HG03342 (cell line): ENCODE measurements around the gene ADCK1.
"Not testable (repeated sequence)": the region's sequence is repeated elsewhere in the genome, so short reads cannot be mapped to it uniquely, and the experiment has no call there.

ENCODE experiments used
- ATAC-seq: cut with Tn5 transposase; IDR thresholded peaks from one replicate; pipeline ENCODE4 v1.9.1; 2021; ENCODE audit warnings: mild to moderate bottlenecking, moderate library complexity; ENCODE audit not compliant: unreplicated experiment

Gene ADCK1

DNA sequence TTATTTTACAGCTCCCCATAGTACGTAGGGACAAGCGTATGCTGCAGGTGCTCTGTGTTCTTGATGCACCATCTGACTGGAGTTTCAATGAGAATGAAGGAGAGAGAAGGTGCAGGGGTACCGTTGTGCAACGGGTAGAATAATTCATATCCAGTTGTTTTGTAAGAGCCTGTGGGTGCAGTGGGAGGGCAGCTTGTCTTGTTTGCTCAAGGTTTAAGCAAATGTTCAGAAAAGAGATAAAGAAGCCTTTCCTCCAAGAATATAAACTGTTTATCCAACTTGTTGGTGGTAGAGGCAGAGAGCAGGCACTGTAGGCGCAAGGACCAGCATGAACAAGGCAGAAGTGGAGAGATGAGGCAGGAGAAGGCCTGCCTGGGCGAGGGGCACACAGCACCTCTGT is 64.2 kb downstream of the ADCK1 start:
- no peak for ATAC-seq

DNA sequence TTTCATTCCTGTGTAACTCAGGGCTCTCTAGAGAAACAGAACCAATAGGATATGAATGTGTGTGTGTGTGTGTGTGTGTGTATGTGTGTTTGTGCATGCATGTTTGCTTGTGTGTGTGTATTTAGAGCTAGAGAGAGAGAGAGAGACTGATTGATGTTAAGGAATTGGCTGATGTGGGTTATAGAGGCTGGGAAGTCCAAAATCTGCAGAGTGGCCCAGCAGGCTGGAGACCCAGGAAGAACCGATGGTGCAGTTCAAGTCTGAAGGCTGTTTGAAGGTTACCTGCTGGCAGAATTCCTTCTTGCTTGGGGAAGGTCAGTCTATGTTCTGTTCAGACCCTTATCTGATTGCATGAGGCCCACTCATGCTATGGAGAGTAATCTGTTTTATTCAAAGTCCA is 64.7 kb downstream of the ADCK1 start:
- ATAC-seq, result no peak

- no peak for ATAC-seq
Measured at GRCh38 chr14:77865455-77865854, 65.5 kb downstream of the ADCK1 start.

DNA sequence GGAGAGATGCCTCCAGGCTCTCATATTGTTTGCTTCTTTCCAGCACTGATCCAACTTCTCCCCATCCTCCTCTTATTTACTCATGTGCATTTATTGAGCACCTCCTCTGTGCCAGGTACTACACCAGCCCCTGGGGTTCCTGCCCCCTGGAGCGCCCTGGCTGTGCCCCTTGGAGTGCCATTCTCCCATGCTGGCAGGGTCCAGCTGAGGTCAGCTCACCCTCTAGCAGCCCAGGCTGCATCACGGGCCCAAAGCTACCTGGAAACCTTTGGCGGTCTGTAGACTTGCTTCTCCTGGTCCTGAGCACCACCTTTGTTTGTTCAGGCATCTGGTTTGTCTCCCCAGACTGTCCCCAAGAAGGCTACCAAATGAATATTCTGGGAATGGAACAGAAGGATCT is 67.0 kb downstream of the ADCK1 start:
- ATAC-seq, result no peak

DNA sequence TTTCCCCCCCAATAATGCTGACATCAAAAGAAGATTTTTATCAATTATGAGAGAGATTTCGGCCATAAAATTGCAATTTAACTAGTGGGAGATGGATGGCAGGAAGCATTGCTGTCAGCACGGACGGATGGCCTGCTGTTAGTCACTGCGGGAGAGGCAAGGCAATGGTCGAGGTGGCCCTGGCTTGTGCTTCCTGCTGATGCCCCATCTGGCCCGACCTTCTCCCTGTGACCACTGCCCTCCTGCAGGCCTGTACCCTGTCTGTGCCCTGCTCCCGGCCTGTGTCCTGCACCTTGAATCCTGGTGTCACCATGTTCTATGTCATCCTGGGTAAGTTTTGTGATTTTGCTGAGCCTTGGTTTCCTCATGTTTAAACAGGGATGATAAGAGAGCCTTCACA is 67.6 kb downstream of the ADCK1 start:
- no peak for ATAC-seq

- no peak for ATAC-seq
Measured at GRCh38 chr14:77868552-77869285, 68.8 kb downstream of the ADCK1 start.

DNA sequence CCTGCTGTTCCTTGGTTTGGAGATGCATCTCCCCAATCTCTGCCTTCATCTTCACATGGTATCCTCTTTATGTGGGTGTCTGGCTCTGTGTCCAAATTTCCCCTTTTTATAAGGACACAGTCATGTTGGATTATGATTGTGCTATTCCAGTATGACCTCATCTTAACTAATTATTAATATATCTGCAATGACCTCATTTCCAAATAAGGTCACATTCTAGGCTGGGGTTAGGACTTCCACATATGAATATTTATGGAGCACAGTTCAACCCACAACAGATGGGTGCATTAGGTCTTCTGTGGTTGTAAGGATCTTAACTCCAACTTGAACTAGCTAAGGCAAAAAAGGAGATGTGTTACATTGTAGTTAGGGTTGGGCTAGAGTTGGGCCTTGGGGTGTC is 69.4 kb downstream of the ADCK1 start:
- no peak for ATAC-seq

DNA sequence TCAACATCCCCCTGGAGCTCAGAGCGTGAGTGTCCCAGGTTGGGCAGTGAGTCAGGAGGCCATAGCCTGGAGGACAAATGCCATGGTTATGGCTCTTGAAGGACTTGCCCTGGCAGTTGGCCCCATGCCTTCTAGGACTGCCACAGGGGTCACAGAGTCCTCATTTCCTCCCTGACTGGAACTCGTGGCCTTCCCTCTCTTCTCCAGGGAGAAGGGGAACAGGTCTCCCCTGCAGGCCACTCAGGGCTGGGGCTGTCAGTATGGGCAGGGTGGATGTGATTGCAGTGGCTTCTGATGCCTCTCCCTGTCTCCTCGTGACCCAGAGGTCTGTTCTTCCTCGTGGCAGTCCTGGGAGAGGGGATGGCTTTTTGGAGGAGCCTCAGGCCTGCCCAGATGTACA is 70.7 kb downstream of the ADCK1 start:
- ATAC-seq, result no peak

DNA sequence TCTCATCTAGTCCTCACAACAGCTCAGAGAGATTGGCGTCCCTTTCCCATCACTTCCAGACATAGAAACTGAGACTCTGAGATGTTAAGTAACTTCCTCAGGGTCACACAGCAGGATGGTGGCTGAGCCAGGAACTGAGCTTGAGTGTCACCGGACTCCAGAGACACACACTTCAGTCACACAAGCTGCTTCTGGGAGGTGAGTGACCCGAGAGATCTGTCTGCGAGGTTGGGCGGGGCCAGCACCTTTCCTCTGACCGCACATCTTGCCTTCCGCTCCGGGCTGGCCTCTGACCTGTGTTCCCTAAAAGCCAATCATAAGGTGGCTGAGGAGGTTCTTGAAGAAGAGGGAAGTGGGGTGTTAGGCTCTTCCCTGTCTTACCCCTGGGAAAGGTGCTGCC is 72.2 kb downstream of the ADCK1 start:
- no peak for ATAC-seq

DNA sequence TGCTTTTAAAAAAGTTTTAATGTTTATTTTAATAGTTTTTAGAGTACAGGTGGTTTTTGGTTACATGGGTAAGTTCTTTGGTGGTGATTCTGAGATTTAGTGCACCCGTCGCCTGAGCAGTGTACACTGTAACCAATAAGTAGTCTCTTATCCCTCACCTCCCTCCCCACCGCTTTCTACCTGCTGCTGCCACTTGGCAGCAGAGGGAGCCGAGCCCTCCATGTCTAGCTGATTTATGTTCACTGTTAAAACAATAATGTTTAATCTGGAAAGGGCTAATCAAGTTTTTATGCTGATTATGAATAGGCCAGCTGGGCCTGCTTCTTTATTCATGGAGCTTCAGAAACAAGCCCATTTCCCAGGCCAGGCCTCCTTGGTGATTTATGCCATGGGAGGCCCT is 73.1 kb downstream of the ADCK1 start:
- no peak for ATAC-seq

GRCh38 chr14:77878783-77879182 is 78.9 kb downstream of the ADCK1 start:
- ATAC-seq, result no peak

GRCh38 chr14:77880056-77880455 is 80.1 kb downstream of the ADCK1 start:
- ATAC-seq, result no peak

DNA sequence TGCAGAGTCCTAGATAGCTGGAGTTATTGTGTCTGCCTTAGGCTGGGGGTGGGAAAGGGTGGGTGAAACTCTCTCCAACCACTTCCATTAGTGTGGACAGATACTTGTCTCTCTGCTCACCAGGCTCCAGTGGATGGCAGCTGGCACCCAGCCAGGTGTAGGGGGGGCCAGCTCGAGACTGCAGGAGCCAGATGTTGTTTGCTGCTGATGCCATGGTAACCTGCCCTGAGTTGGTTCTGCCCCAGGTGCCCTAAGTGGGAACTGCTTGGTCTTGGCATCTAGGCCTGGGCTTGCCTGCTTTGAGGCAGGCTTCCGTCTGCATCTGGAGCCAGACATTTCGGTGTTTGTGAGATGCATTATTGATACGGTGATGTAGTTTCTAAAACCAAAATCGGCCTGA is 82.2 kb downstream of the ADCK1 start:
- no peak for ATAC-seq

GRCh38 chr14:77882636-77883035 is 82.7 kb downstream of the ADCK1 start:
- ATAC-seq, result no peak

GRCh38 chr14:77883131-77883846 is 83.4 kb downstream of the ADCK1 start:
- ATAC-seq, result no peak

GRCh38 chr14:77883847-77884238 is 83.9 kb downstream of the ADCK1 start:
- ATAC-seq, result no peak

DNA sequence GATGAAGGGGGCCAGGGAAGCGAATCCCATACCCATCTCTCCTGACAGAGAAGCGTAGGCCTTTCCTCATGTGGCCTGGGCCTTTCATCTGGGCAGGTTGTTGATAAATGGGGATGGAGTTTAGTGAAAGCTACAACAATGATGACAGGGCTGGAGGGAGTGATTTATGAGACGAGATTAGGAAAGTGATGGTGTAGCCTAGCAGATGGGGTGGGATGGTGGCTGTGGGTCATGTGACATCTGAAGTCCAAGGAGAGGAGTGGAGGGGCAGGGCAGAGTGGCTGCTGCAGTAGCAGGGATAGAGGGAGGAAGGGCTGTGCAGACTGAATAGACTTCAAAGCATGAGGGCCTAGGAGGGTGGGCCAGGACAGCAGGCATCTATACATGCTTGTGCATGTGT is 85.5 kb downstream of the ADCK1 start:
- ATAC-seq, result no peak

DNA sequence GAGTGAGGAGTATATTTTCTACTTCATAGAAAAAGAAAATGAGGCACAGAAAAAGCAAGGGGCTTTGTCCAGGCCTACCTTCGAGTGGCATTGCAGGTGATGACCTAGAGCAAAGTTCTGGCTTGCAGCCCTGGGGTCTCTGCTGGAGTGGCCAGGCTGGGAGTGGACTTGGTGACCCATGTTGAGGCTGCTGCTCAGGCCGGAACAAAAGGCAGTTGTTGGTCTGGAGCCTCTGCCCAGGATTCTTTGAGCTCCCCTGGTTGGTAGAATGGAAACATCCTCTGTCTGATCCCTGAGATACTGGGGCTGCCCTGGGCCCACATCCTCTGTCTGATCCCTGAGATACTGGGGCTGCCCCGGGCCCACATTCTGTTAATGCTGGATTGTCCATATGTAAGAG is 86.1 kb downstream of the ADCK1 start:
- ATAC-seq, result no peak

- ATAC-seq, result not testable (repeated sequence)
Measured at GRCh38 chr14:77888903-77889302, 89.0 kb downstream of the ADCK1 start.

GRCh38 chr14:77889971-77890442 is 90.1 kb downstream of the ADCK1 start:
- no peak for ATAC-seq

DNA sequence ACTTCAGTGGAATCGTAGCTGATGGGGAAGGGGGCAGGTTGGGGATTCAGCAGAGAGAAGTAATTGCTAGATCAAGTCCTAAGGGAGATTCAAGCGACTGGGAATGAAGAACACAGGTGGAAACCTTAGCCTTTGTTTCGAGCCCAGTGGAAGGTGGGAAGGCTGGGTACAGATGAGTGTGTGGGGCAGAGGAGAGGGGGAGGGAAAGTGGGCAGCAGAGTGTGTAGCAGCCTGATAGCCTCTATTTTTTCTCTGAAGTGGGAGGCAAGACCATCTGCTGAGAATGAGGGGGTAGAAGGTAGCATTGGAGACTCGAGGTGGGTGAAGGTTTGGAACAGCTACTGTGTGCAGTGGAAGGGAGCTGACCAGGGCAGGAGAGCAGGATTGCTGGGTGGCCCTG is 91.0 kb downstream of the ADCK1 start:
- no peak for ATAC-seq

DNA sequence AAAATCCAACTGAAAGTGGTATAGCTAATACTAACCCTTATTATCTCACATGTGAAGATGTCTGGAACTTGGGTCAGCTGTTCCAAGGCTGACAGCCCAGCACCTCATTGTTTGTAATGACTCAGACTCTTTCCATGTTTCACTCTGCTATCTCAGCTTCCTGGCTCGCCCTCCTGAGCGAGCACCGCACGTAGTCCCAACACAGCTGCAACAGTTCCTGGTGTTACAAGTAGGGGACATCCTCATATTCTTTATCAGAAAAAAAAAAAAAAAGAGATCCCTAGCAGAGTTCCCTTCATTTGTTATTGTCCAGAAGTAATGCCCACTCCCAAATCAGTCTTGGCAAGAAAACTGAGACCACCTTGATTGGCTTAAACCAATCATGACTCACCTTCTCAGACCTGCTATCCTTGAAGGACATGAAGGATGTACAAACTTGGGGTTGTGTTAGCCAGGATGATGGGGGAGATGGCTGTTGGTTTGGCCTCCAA is 92.5 kb downstream of the ADCK1 start:
- no peak for ATAC-seq
